Calu3 (cell line): ENCODE measurements around the gene PGRMC2. TPM values are rescaled to one million over a fixed set of nuclear protein-coding genes. Genes with fewer than 3 reads are reported as not detected.
A peak's percentile ranks its signal among the peaks of the same experiment; 100 is the strongest.
"Not testable (repeated sequence)": the region's sequence is repeated elsewhere in the genome, so short reads cannot be mapped to it uniquely, and the experiment has no call there.

Source experiments
- BruUV-seq: library from RNA; stranded (reverse); fragments of 400-500 nt; replicated peaks from 2 replicates; lab custom pipeline; 2021; lab: Mats Ljungman, UMichigan
- CTCF ChIA-PET: fragments of 300-600 bp; sonication (Branson Sonifier 250); formaldehyde crosslinking; loops from one replicate; lab custom pipeline; 2022; ENCODE audit warnings: antibody characterized with exemption; lab: Charles Lee
- DNase-seq: peaks from one replicate; pipeline ENCODE4 v3.0.0; 2022
- H3K27ac Mint-ChIP-seq: one replicate; pipeline ENCODE4 v1.8.0; 2022; ENCODE audit warnings: mixed read lengths; ENCODE audit not compliant: unreplicated experiment
- H3K27me3 Mint-ChIP-seq: one replicate; pipeline ENCODE4 v1.8.0; 2022; ENCODE audit warnings: mixed read lengths; ENCODE audit not compliant: unreplicated experiment
- H3K36me3 Mint-ChIP-seq: one replicate; pipeline ENCODE4 v1.8.0; 2022; ENCODE audit warnings: mild to moderate bottlenecking, moderate library complexity, mixed read lengths; ENCODE audit not compliant: insufficient read depth, unreplicated experiment
- H3K4me1 Mint-ChIP-seq: one replicate; pipeline ENCODE4 v1.8.0; 2022; ENCODE audit warnings: mild to moderate bottlenecking, low read depth, mixed read lengths; ENCODE audit not compliant: unreplicated experiment
- H3K4me3 Mint-ChIP-seq: one replicate; pipeline ENCODE4 v1.8.0; 2022; ENCODE audit warnings: mild to moderate bottlenecking, low read depth, moderate library complexity, mixed read lengths; ENCODE audit not compliant: unreplicated experiment
- H3K9me3 Mint-ChIP-seq: one replicate; pipeline ENCODE4 v1.8.0; 2022; ENCODE audit warnings: low read depth, mixed read lengths; ENCODE audit not compliant: unreplicated experiment
- CTCF ChIP-seq: fragments of 200-600 bp; IDR thresholded peaks from one replicate; pipeline ENCODE4 v1.8.0; 2022; ENCODE audit warnings: antibody characterized with exemption; ENCODE audit not compliant: unreplicated experiment
- intact Hi-C: fragments of 100-400 bp; cut with micrococcal nuclease; formaldehyde crosslinking; loops from one replicate; pipeline ENCODE4 v1.10.0; 2022; ENCODE audit not compliant: unreplicated experiment
- total RNA-seq: library from RNA; stranded (reverse); gene quantifications from 2 replicates; pipeline ENCODE4 v1.2.3, GENCODE V29; 2022

PGRMC2 gene
- total RNA-seq, 1 experiment from 2014 or later, result 54.5 TPM

- Mint-ChIP-seq H3K36me3 (peaks cover 10% of the 10 kb centered on the region), H3K4me1 (peaks cover 19% of the 10 kb centered on the region), H3K27me3 (no peaks in the 10 kb centered on the region), H3K27ac (no peak overlapping the region), H3K4me3 (no peak overlapping the region), H3K9me3 (no peaks in the 10 kb centered on the region)
- no TSS peak for BruUV-seq
- DNase-seq, result no peak
- intact Hi-C loops, result no loop called here
- no peak for TF ChIP-seq CTCF
- CTCF ChIA-PET, result no interaction called here
Measured at GRCh38 chr4:128275346-128275745, 12.3 kb downstream of the PGRMC2 start.

GRCh38 chr4:128271551-128271950 lies 16.1 kb downstream of the PGRMC2 start:
- no peak overlapping the region for H3K27ac Mint-ChIP-seq
- BruUV-seq, result no TSS peak
- no peak for TF ChIP-seq CTCF
- intact Hi-C loops, result no loop called here
- CTCF ChIA-PET, result no interaction called here
- H3K36me3 Mint-ChIP-seq, result peaks cover 6% of the 10 kb centered on the region
- no peak for DNase-seq
- no peak overlapping the region for H3K4me3 Mint-ChIP-seq
- peaks cover 32% of the 10 kb centered on the region for H3K4me1 Mint-ChIP-seq
- H3K27me3 Mint-ChIP-seq, result no peaks in the 10 kb centered on the region
- H3K9me3 Mint-ChIP-seq, result no peaks in the 10 kb centered on the region

- CTCF ChIA-PET, result no interaction called here
- peaks cover 21% of the 10 kb centered on the region for H3K4me1 Mint-ChIP-seq
- BruUV-seq, result no TSS peak
- H3K27me3 Mint-ChIP-seq, result no peaks in the 10 kb centered on the region
- H3K36me3 Mint-ChIP-seq, result peaks cover 12% of the 10 kb centered on the region
- no peak overlapping the region for H3K27ac Mint-ChIP-seq
- H3K9me3 Mint-ChIP-seq, result no peaks in the 10 kb centered on the region
- intact Hi-C loops, result loop anchor here (5.0 kb wide), 1 partner anchor 47 kb away; no protein-coding TSS in a partner anchor
- DNase-seq, result no peak
- no peak for TF ChIP-seq CTCF
- H3K4me3 Mint-ChIP-seq, result no peak overlapping the region
Measured at GRCh38 chr4:128268970-128269369, 18.6 kb downstream of the PGRMC2 start.

GRCh38 chr4:128267745-128268144 lies 19.9 kb downstream of the PGRMC2 start:
- no peak for DNase-seq
- Mint-ChIP-seq H3K27me3 (no peaks in the 10 kb centered on the region), H3K27ac (peak overlapping the region; percentile 53), H3K9me3 (no peaks in the 10 kb centered on the region), H3K36me3 (peaks cover 12% of the 10 kb centered on the region), H3K4me1 (peaks cover 20% of the 10 kb centered on the region), H3K4me3 (peak overlapping the region; percentile 57)
- BruUV-seq, result no TSS peak
- no peak for TF ChIP-seq CTCF
- intact Hi-C loops, result loop anchor here (5.0 kb wide), 1 partner anchor 45 kb away; no protein-coding TSS in a partner anchor
- CTCF ChIA-PET, result no interaction called here

GRCh38 chr4:128267171-128267570 lies 20.4 kb downstream of the PGRMC2 start:
- Mint-ChIP-seq H3K4me1 (peaks cover 20% of the 10 kb centered on the region), H3K27ac (peak overlapping the region; percentile 53), H3K4me3 (peak overlapping the region; percentile 57), H3K36me3 (peaks cover 12% of the 10 kb centered on the region)
- H3K9me3 Mint-ChIP-seq, DNase-seq, CTCF ChIA-PET, H3K27me3 Mint-ChIP-seq, BruUV-seq: not testable (repeated sequence)
- intact Hi-C loops, result loop anchor here (5.0 kb wide), 1 partner anchor 45 kb away; no protein-coding TSS in a partner anchor

DNA sequence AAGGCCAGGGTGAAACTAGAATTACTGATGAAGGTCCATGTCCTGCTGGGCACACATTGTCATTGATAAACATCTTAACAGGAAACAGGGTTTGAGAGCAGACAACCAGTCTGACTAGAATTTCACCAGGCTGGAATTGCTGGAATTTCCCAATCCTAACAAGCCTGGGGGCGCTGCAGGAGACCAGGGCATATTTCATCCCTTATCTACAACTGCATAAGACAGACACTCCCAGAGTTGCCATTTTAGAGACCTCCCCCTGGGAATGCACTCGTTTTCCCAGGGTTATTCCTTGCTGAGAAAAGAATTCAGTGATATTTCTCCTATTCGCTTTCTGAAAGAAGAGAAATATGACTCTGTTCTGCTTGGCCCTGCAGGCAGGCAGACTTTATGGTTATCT lies 22.1 kb downstream of the PGRMC2 start:
- H3K27me3 Mint-ChIP-seq, H3K36me3 Mint-ChIP-seq, BruUV-seq, H3K9me3 Mint-ChIP-seq, CTCF ChIA-PET: not testable (repeated sequence)
- DNase-seq, result peak; percentile 55
- intact Hi-C loops, result loop anchor here (5.0 kb wide), 1 partner anchor 43 kb away; no protein-coding TSS in a partner anchor
- H3K27ac Mint-ChIP-seq, result peak overlapping the region; percentile 88
- peak overlapping the region; percentile 21 for H3K4me3 Mint-ChIP-seq
- peaks cover 33% of the 10 kb centered on the region for H3K4me1 Mint-ChIP-seq

GRCh38 chr4:128259889-128260288 lies 27.7 kb downstream of the PGRMC2 start:
- H3K4me3 Mint-ChIP-seq, CTCF ChIA-PET, H3K27me3 Mint-ChIP-seq, DNase-seq, intact Hi-C loops, H3K36me3 Mint-ChIP-seq, H3K9me3 Mint-ChIP-seq, H3K27ac Mint-ChIP-seq, BruUV-seq: not testable (repeated sequence)
- peaks cover 25% of the 10 kb centered on the region for H3K4me1 Mint-ChIP-seq
